ENCODE measurements around the gene RAP1GAP2. TPM values are rescaled to one million over a fixed set of nuclear protein-coding genes. Genes with fewer than 3 reads are reported as not detected.

RAP1GAP2 gene
- total RNA-seq, 4 donors from 2014 or later: 7.4 to 13.1 (median 10.7) TPM

- WGBS: 74% methylated on average over 8 of the region's 8 CpGs
- Histone ChIP-seq H3K9me3 (no peaks in the 10 kb centered on the region), H3K4me3 (no peak overlapping the region), H3K27me3 (peaks cover 0 to 35% (median 3%) of the 10 kb centered on the region in 4 donors), H3K27ac (replicated peaks in 1 of 4) (no peak overlapping the region), H3K36me3 (no peaks in the 10 kb centered on the region), H3K4me1 (no peaks in the 10 kb centered on the region)
- intact Hi-C loops (cut with DNase I): no loop called here
- TF ChIP-seq, protein P1, sequence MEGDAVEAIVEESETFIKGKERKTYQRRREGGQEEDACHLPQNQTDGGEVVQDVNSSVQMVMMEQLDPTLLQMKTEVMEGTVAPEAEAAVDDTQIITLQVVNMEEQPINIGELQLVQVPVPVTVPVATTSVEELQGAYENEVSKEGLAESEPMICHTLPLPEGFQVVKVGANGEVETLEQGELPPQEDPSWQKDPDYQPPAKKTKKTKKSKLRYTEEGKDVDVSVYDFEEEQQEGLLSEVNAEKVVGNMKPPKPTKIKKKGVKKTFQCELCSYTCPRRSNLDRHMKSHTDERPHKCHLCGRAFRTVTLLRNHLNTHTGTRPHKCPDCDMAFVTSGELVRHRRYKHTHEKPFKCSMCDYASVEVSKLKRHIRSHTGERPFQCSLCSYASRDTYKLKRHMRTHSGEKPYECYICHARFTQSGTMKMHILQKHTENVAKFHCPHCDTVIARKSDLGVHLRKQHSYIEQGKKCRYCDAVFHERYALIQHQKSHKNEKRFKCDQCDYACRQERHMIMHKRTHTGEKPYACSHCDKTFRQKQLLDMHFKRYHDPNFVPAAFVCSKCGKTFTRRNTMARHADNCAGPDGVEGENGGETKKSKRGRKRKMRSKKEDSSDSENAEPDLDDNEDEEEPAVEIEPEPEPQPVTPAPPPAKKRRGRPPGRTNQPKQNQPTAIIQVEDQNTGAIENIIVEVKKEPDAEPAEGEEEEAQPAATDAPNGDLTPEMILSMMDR (IDR thresholded peaks at IDR 0.05): no peak
- no peak for TF ChIP-seq POLR2A (IDR thresholded peaks at IDR 0.05; ENCODE audit: low read depth)
- no peak for TF ChIP-seq EP300 (IDR thresholded peaks at IDR 0.05)
- no peak for TF ChIP-seq POLR2AphosphoS5 (IDR thresholded peaks at IDR 0.05)
- DNase-seq (ENCODE audit: extremely low spot score): no peak
Observed at GRCh38 chr17:2821868-2822267, 25.6 kb downstream of the RAP1GAP2 start.

DNA sequence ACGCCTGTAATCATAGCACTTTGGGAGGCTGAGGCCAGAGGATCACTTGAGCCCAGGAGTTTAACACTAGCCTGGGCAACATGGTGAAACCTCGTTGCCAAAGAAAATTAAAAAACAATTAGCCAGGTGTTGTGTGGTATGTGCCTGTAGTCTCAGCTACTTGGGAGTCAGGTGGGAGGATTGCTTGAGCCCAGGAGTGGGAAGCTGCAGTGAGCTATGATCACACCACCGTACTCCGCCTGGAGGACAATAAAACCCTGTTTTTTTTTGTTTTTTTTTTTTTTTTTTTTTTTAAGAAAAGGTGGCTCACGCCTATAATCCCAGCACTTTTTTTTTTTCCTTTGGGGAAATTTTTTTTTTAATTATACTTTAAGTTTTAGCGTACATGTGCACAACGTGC lies 26.1 kb downstream of the RAP1GAP2 start:
- no peak overlapping the region for H3K27ac ChIP-seq (replicated peaks in 1 of 4)
- no peaks in the 10 kb centered on the region for H3K4me1 ChIP-seq
- TF ChIP-seq, protein P1 (IDR thresholded peaks at IDR 0.05): no peak
- TF ChIP-seq EP300 (IDR thresholded peaks at IDR 0.05): no peak
- no peak for TF ChIP-seq POLR2AphosphoS5 (IDR thresholded peaks at IDR 0.05)
- no peak for TF ChIP-seq POLR2A (IDR thresholded peaks at IDR 0.05; ENCODE audit: low read depth)
- H3K9me3 ChIP-seq: no peaks in the 10 kb centered on the region
- 83% methylated on average over 7 of the region's 7 CpGs for WGBS
- intact Hi-C loops (cut with DNase I): no loop called here
- H3K36me3 ChIP-seq: no peaks in the 10 kb centered on the region
- H3K27me3 ChIP-seq: peaks cover 0 to 37% (median 3%) of the 10 kb centered on the region in 4 donors
- no peak for DNase-seq (ENCODE audit: extremely low spot score)
- H3K4me3 ChIP-seq: no peak overlapping the region

GRCh38 chr17:2825253-2825970 lies 29.2 kb downstream of the RAP1GAP2 start:
- intact Hi-C loops (cut with DNase I): no loop called here

DNA sequence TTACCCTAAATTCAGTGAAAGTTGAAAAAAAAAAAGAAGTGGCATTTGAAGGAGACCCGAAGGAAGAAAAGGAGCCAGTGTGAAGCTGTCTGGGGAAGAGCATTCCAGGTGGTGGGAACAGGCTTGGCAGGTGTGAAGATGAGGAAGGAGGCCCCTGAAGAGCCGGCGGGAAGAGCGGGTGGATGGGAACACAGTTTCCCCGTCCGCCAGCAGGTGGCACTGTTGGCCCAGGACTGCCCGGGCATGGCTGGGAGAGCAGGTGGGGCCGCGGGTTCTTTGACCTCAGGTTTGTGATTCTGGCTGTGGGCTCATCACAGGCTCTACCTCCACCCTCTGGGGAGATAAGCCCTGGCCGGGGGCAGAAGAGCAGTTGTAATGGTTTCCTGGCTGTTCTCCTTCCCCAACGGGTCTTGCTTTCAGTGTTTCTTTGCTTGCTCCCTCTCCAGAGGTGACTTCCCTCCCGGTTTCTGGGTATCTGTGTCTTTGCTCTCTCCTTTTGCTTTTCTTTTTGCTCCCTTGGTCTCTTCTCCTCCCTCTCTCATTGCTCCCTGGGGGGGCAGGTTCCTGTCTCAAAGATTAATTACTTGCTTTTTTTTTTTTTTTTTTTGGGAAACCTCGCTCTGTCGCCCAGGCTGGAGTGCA lies 32.3 kb downstream of the RAP1GAP2 start:
- Histone ChIP-seq H3K4me3 (no peak overlapping the region), H3K27me3 (peaks cover 0 to 27% (median 0%) of the 10 kb centered on the region in 4 donors), H3K9me3 (no peaks in the 10 kb centered on the region), H3K27ac (replicated peaks in 1 of 4) (no peak overlapping the region), H3K4me1 (peaks cover 0 to 4% (median 4%) of the 10 kb centered on the region in 4 donors), H3K36me3 (no peaks in the 10 kb centered on the region)
- WGBS: 20% methylated on average over 14 of the region's 14 CpGs
- intact Hi-C loops (cut with DNase I): loop anchor here (2.0 kb wide), 1 partner anchor 184 kb away; no protein-coding TSS in a partner anchor
- no peak for DNase-seq (ENCODE audit: extremely low spot score)
- TF ChIP-seq, protein P1 (IDR thresholded peaks at IDR 0.05): peak; percentile 69 to 93 (median 80)
- no peak for TF ChIP-seq POLR2AphosphoS5 (IDR thresholded peaks at IDR 0.05)

More at GRCh38 chr17:2825253-2825970, 29.2 kb downstream of the RAP1GAP2 start:
- H3K4me3 ChIP-seq: no peak overlapping the region
- WGBS: 57% methylated on average over 15 of the region's 15 CpGs
- H3K4me1 ChIP-seq: peaks cover 0 to 4% (median 4%) of the 10 kb centered on the region in 4 donors
- no peaks in the 10 kb centered on the region for H3K9me3 ChIP-seq
- no peaks in the 10 kb centered on the region for H3K36me3 ChIP-seq
- DNase-seq (ENCODE audit: extremely low spot score): no peak
- H3K27me3 ChIP-seq: peaks cover 0 to 40% (median 3%) of the 10 kb centered on the region in 4 donors
- no peak for TF ChIP-seq POLR2A (IDR thresholded peaks at IDR 0.05; ENCODE audit: low read depth)
- TF ChIP-seq, protein P1 (IDR thresholded peaks at IDR 0.05): no peak
- TF ChIP-seq POLR2AphosphoS5 (IDR thresholded peaks at IDR 0.05): no peak
- TF ChIP-seq EP300 (IDR thresholded peaks at IDR 0.05): no peak
- H3K27ac ChIP-seq (replicated peaks in 1 of 4): no peak overlapping the region

Measured in esophagus muscularis mucosa (tissue), 4 donors.